ENCODE data around the gene TP53I3.
"Not testable (repeated sequence)": the region's sequence is repeated elsewhere in the genome, so short reads cannot be mapped to it uniquely, and the experiment has no call there.

Gene TP53I3

DNA sequence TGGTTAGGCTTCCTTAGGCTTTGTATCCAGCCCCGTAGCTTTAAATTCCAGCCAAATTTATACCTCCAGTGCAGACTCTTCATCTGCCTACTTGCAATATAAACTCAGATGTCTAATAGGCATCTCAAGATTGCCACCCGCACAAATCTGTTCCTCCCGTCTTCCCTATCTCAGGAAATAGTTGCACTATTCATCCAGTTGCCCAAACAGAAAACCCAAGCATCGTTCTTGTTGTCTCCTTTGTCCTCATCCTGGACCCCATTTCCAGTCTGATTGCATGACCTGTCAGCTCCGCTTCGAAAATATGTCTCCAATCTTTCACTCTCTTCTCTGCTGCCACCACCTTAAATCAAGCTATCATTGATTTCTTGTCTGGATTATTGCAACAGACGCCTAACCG lies 32.8 kb downstream of the TP53I3 start:
- no peak for FAIRE-seq

DNA sequence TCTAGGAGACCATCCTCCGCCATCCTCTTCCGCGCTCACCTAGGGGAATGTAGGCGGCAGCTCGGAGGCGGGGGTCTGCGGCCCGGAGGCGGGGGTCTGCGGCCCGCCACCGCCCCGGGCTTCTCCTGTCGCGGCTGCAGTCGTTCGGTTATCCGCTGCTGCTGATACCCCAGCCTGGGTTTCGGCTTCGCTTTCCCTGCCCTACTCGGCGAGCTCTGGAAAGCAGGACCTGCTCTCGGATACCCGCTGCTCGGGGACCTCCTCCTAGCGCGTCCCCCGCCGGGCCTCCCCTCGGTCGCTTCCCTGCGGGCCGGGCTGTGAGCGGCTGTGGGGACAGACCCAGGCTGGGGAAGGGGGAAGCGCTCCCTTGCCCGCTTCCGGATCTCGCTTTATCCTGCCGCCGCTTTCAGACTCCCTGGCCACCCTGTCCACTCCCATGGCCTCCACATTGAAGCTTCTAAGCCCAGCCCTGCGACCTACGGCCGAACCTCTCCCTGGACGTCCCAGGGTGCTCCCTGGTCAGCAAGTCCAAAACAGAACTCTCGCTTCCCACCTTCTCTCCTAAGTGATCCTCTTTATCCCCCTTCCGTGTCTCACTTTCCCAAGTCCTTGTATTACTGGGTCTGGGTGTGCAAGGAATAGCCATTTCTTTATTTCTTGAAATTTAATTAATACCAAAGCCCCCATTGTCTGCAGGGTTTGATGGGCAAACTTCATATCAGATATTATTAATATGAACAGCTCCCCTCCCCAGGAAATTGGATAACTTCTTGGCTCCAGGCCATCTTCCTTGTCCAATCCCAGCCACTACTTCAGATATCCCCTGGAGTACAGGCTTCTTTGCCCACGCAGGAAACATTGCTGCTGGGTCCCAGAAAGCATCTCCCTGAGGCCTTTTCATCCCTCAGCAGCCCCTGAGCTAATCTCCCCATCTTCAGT lies 34.3 kb downstream of the TP53I3 start:
- FAIRE-seq: no peak

DNA sequence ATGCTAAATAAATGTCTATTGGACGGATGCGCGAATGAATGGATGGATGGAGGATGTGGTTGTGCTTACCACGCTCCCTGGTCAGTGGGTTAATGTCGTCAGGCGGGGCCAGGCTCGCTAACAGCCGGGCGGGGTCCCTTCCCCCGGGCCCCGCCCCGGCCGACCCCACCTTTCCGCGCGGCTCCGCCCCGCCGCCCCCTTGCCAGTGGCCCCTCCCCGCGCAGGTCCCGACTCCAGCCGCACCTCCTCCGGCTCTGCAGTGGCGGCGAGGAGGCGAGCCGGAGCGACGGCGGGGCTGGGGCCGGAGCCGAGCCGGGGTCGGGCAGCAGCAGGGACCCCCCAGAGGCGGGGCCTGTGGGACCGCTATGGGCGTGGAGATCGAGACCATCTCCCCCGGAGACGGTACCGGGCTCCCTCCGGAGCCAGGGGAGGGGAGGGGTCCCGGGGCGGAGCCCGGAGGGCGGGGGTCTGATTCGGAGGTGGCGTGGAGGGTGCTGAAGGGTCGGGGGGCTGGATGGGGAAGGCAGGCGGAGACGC lies 35.1 kb downstream of the TP53I3 start, which contains the start of gene FKBP1B:
FKBP1B (plus strand) TSS at position 257 of the 537 bp plus-strand sequence; CDS start at position 366, 109 bp downstream.
- FAIRE-seq: no peak

DNA sequence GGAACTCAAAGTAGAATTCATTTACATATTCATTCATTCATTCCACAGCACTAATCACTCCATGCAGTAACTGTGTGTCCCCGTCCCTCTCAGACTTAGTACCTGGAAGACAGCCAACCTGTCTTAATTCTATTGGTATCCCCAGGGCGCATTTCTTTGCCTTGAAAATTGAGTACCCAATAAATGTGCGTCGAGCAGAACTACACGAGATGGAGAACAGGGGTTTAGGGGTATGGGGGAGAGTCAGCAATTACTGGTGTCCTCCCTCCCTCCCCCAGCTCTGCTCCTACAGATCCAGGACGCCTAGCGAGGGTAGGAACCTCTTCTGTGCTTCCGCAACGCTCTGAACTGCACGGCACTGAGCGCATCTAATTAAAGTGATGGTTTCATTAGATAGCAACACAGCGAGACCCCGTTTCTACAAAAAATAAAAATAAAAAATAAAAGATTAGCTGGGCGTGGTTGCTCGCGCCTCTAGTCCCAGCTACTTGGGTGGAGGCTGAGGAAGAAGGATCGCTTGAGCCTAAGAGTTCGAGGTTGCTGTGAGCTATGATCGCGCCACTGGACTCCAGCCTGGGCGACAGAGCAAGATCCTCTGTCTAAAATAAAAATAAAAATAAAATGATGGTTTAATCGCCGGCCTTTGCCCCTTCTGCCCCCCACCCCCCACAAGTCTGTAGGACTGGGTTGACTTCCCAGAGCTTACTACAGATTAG lies 35.7 kb downstream of the TP53I3 start:
- no peak for FAIRE-seq

DNA sequence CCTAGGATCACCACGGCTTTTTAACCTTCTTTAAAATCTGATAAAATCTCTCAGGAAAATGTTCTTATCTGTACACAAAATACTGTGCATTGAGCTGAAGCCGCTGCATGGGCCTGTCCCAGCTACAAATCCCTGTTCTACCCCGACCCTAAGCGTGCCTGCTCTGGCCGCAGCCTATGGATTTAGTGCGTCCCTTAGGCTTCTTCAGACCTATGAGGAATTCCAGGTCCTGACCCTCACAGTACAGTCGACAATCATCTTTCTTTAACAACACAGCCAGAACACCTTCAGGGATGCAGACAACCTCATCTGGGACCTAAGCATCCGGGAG lies 37.0 kb downstream of the TP53I3 start:
- FAIRE-seq: no peak

DNA sequence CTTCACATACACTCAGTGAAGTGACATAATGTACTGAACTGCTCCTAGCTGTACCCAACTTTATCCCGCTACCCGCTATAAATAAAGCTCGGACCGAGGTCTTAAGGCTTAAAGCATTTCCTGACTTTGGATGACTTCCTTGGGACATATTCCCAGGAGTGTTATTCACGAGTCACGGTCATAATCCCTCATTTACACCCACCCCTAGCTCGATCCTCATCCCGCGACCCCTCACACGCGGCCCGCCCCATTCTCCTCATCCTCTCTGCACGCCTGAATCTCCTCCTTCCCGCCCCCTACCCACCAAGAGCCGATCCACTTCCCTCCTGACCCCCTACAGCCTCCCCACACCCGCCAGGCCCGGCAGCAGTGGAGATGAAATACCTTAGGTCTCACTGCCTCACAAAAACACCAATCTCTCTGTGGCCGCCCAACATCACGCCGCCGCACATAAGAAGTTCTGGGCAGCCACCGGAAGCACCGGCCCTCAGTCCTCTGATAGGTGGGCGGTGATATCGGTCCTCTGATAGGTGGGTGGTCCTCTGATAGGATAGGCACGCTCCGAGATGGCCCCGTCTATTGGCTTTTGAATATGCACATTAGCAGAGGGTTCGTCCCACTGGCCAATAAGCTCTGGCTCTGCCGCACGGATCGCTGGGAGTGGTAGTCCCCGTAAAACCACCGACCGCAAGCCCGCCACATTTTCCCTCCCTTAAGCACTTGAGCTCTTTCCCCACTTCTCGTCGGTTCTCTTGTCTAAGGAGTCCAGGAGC lies 37.5 kb downstream of the TP53I3 start, which contains the start of gene WDCP:
WDCP (minus strand) TSS at position 462 of the 773 bp plus-strand sequence. CDS start 7,897 bp downstream, outside the sequence.
- FAIRE-seq: peak; percentile 93

DNA sequence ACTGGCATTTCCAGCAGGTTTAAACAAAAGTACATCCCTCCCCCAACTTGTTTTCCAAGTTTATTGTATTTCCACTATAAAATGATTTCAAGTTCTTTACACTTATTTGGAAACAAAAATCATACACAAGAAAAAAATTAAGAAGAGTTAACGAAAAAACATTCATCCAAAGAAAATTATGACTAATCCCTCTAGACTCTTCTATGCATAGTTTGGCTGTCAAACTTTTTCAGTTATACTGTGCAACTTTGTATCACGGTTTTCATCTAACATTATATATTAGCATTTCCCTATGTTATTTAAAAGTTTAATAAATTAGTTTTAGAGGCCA lies 38.1 kb downstream of the TP53I3 start:
- no peak for FAIRE-seq

DNA sequence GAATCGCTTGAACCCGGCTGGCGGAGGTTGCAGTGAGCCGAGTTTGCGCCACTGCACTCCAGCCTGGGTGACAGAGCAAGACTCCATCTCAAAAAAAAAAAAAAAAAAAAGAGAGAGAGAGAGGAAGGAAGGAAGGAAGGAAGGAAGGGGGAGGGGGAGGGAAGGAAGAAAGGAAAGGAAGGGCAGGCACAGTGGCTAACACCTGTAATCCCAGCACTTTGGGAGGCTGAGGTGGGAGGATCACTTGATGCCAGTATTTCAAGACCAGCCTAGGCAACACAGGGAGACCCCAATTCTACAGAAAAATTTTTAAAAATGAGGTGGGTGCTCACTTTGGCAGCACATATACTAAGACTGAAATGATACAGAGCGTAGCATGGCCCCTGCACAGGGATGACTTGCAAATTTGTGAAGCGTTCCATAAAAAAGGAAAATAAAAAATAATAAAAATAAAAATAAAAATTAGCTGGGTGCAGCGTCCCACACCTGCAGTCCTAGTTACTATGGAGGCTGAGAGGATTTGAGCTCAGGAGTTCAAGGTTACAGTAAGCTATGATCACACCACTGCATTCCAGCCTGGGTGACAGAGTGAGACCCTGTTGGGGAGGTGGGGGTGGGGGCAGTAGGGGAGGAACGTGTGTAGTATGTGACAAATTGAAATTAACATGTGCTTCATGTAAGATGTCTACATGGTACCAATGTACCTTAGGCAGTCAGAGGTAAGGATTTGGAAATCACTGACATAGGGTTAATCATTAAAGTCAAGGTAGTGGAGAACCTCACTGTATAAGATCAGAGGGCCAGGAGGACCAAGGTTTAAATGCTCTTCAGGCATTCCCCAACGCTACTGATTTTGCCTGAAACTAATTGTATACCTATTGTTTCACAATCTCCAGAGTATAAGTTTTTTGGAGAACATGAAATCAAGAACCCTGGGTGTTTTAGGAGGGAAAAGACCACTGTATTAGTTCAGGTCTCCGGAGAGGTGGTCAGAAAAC lies 38.8 kb downstream of the TP53I3 start:
- no peak for FAIRE-seq

DNA sequence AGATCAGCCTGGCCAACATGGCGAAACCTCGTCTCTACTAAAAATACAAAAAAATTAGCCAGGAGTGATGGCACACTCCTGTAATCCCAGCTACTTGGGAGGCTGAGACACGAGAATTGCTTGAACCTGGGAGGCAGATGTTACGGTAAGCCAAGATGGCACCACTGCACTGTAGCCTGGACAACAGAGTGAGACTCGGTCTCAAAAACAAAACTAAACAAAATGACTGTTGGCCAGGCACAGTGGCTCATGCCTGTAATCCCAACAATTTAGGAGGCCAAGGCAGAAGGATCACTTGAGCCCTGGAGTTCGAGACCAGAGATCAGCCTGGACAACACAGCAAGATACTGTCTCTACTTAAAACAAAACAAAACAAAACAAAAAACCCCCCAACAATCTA lies 41.5 kb downstream of the TP53I3 start:
- not testable (repeated sequence) for FAIRE-seq

DNA sequence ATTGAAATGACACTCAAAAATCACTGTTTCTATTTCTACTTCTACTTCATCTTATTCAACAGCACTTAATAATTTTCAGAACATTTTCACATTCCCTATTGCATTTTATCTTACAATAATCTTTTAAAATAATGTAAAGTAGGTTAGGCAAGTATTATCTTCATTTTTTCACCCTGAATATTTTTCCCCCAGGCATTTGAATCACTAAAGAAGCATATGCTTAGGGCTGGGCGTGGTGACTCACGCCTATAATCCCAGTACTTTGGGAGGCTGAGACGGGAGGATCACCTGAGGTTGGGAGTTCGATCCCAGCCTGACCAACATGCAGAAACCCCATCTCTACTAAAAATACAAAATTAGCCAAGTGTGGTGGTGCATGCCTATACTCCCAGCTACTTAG lies 44.1 kb downstream of the TP53I3 start:
- no peak for FAIRE-seq

DNA sequence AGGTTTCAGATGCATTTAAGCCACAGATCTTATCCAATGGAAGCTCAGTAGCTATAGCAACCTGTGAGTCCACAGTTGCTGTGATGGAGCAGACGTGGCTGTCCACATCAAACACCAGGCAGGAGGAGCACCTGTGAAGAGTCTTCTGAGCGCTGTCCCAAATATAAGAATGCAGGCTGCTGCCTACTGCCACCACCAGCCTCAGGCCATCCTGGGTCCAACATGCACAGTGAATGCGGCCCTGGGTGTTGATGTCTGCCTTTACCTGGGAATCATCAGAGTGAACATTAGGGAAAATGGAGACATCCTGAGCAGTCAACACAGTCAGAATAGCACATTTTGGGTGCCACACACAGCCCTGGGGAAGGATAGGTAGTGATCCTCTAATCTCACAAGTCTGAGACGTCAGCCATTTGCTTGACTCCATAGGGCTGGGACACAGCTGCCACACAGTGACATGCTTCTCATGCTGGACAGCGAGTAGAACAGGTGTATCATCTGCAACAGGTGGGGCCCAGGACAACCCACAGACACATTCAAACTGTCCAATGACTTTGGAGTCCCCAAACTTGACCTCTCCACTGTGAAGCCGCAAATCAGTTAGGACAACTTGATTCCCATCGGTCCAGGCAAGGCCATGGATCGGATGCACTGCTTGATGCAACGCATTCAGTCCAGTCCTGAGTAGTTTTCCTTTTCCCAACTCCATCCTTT lies 45.7 kb downstream of the TP53I3 start:
- FAIRE-seq: no peak

Measured in endometrium (tissue), 2 donors.